Measurements from ENCODE around the gene ITPR3.

GRCh38 chr6:33620856-33621710 is at the start of gene ITPR3:
- no peak for TF ChIP-seq CTCF (conservative IDR thresholded peaks at IDR 0.05; ENCODE audit: low read length)
- no peak for TF ChIP-seq EZH2phosphoT487 (IDR thresholded peaks at IDR 0.05; ENCODE audit: borderline replicate concordance)
